BLaER1 treated with 17β-estradiol and CSF1 and Interleukin-3, amounts not matched to agents 10 nM and 100 nM (cell line): ENCODE results near the gene CCDC185.

ENCODE experiments used
- H3K27ac ChIP-seq, 11 experiments: shearing (Covaris generic); formaldehyde crosslinking; 2 replicates each; pipeline ENCODE4 v1.8.1; 2022
- H3K27me3 ChIP-seq, 11 experiments: shearing (Covaris generic); formaldehyde crosslinking; 2 replicates each; pipeline ENCODE4 v1.8.1; 2022
- H3K36me3 ChIP-seq, 11 experiments: shearing (Covaris generic); formaldehyde crosslinking; 2 replicates each; pipeline ENCODE4 v1.8.1; 2022
- H3K4me1 ChIP-seq, 10 experiments: shearing (Covaris generic); formaldehyde crosslinking; 2 replicates each; pipeline ENCODE4 v1.8.1; 2022
- H3K4me2 ChIP-seq, 11 experiments: shearing (Covaris generic); formaldehyde crosslinking; 2 replicates each; pipeline ENCODE4 v1.8.1; 2022
- H3K4me3 ChIP-seq, 10 experiments: shearing (Covaris generic); formaldehyde crosslinking; 2 replicates each; pipeline ENCODE4 v1.8.1; 2022
- H3K9ac ChIP-seq, 11 experiments: shearing (Covaris generic); formaldehyde crosslinking; 2 replicates each; pipeline ENCODE4 v1.8.1; 2022
- H3K9me3 ChIP-seq, 11 experiments: shearing (Covaris generic); formaldehyde crosslinking; replicated peaks in 1 of 11; 2 replicates each; pipeline ENCODE4 v1.8.1; 2022
- H4K20me1 ChIP-seq, 11 experiments: shearing (Covaris generic); formaldehyde crosslinking; 2 replicates each; pipeline ENCODE4 v1.8.1; 2022
- Cebpa-rat ChIP-seq, 11 experiments: shearing (Covaris generic); IDR thresholded peaks; 2 replicates each; pipeline ENCODE4 v1.8.1; 2022

CCDC185 gene

GRCh38 chr1:223352944-223353343, 40.3 kb upstream of the CCDC185 start:
- Histone ChIP-seq H3K9ac (no peak overlapping the region), H4K20me1 (no peaks in the 10 kb centered on the region), H3K4me3 (no peak overlapping the region), H3K4me2 (no peak overlapping the region), H3K9me3 (no peaks in the 10 kb centered on the region), H3K27ac (no peak overlapping the region), H3K27me3 (no peaks in the 10 kb centered on the region), H3K4me1 (no peaks in the 10 kb centered on the region; a peak in 1 of 20 replicates), H3K36me3 (no peaks in the 10 kb centered on the region)
- no peak for TF ChIP-seq Cebpa-rat (IDR thresholded peaks at IDR 0.05)

GRCh38 chr1:223353939-223354338, 39.3 kb upstream of the CCDC185 start:
- no peaks in the 10 kb centered on the region for H3K36me3 ChIP-seq
- H3K9ac ChIP-seq: no peak overlapping the region
- H3K9me3 ChIP-seq: no peaks in the 10 kb centered on the region
- no peak overlapping the region for H3K4me2 ChIP-seq
- TF ChIP-seq Cebpa-rat (IDR thresholded peaks at IDR 0.05): no peak
- H3K27ac ChIP-seq: no peak overlapping the region
- no peaks in the 10 kb centered on the region for H3K27me3 ChIP-seq
- no peaks in the 10 kb centered on the region for H3K4me1 ChIP-seq
- no peak overlapping the region for H3K4me3 ChIP-seq
- H4K20me1 ChIP-seq: no peaks in the 10 kb centered on the region

DNA sequence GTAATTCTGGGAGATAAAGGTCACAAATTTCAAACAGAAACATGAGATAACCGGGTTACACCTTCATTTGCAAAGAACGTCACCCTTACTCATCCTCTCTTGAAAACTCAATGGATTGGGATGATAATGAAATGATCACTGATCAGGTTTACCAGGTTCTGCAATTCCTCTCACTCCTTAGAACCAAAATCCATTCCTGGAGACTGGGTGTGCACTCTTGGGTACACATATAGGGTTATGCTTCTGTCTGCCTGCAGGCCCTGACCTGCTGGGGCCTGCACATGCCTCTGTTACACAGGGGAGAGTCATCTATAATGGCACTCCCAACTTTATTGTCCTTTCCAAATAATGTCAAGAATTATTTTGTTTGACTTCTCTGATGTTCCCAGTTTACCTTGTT, 37.5 kb upstream of the CCDC185 start:
- H3K27me3 ChIP-seq: no peaks in the 10 kb centered on the region
- no peaks in the 10 kb centered on the region for H3K4me1 ChIP-seq
- no peak overlapping the region for H3K4me3 ChIP-seq
- no peak for TF ChIP-seq Cebpa-rat (IDR thresholded peaks at IDR 0.05)
- no peaks in the 10 kb centered on the region for H3K36me3 ChIP-seq
- H4K20me1 ChIP-seq: no peaks in the 10 kb centered on the region
- no peak overlapping the region for H3K4me2 ChIP-seq
- no peak overlapping the region for H3K9ac ChIP-seq
- no peaks in the 10 kb centered on the region for H3K9me3 ChIP-seq
- no peak overlapping the region for H3K27ac ChIP-seq

DNA sequence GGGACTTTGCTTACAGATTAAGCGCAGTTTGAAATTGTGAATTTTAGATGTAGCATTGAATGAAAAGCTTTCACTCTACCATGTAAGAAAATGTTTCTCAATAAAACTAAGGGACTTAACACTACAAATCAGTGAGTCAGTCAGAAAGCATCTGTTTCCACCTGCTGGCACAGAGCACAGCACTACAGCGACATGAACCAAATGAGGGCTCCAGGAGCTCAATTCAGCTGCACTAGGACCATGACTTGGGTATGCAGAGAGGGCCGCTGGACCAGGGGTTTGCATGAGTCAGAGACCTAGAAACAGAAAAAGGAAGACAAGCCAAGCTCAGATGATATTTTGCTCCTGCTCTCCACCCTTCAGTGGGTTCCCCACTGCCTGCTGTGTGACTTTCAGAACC, 34.4 kb upstream of the CCDC185 start:
- H3K27me3 ChIP-seq: peaks cover 0 to 26% (median under 1%) of the 10 kb centered on the region in 11 experiments; a peak in 13 of 22 replicates
- H3K4me2 ChIP-seq: no peak overlapping the region
- no peaks in the 10 kb centered on the region for H3K9me3 ChIP-seq
- H3K36me3 ChIP-seq: no peaks in the 10 kb centered on the region
- no peak overlapping the region for H3K9ac ChIP-seq
- no peak overlapping the region for H3K4me3 ChIP-seq
- TF ChIP-seq Cebpa-rat (IDR thresholded peaks at IDR 0.05): no peak
- H4K20me1 ChIP-seq: peaks cover 0 to 4% (median 0%) of the 10 kb centered on the region in 11 experiments; a peak in 1 of 22 replicates
- peaks cover 4 to 15% (median 10%) of the 10 kb centered on the region in 10 experiments; a peak in 13 of 20 replicates for H3K4me1 ChIP-seq
- no peak overlapping the region for H3K27ac ChIP-seq

DNA sequence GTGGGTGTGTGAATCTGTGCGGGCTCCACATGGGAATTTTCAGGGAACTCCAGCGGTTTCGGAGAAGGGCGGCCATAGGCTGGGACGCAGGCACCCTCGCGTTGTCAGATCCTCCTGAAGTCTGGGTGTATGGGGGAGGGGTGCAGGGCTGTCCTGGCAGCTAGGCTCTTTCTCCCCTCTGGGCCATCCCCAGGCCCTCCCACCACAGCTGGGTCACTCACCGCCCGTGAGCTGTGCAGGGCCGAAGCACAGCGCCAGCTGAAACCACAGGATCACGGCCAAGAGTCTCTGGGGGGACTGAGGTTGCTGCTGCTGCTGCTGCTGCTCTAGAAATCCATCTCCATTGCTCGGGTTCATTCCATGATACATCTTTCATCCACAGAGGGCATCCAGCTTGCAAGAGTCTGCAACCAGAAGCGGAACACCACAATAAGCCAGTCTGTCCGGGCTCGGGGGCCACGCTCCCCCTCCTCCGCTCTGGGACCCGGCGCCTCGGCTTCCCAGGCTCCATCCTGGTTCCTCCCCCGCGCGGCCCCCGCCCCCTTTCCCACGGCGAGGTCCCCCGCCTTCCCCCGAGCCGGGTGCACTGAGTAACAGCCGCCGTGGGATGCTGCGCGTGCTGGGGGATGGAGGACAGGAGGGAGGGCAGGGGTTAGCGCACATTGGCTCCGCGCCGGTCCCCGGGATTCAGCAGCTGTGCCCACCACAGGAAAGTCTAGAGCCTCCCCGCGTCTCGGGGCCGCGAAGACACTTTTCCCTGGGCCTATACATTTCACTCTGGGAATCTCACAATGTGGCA, 30.0 kb upstream of the CCDC185 start:
- TF ChIP-seq Cebpa-rat (IDR thresholded peaks at IDR 0.05): no peak
- H3K4me3 ChIP-seq: peak overlapping the region; percentile 65 to 77 (median 70)
- peaks cover 0 to 13% (median 0%) of the 10 kb centered on the region in 11 experiments; a peak in 3 of 22 replicates for H4K20me1 ChIP-seq
- H3K4me2 ChIP-seq: peak overlapping the region; percentile 90 to 100 (median 99)
- H3K9me3 ChIP-seq: no peaks in the 10 kb centered on the region
- H3K36me3 ChIP-seq: no peaks in the 10 kb centered on the region
- H3K27me3 ChIP-seq: peaks cover 22 to 50% (median 25%) of the 10 kb centered on the region in 11 experiments
- H3K27ac ChIP-seq: peak overlapping the region in 3 of 11 experiments; percentile 16 to 42 (median 35); a peak in 6 of 22 replicates
- peaks cover 4 to 21% (median 16%) of the 10 kb centered on the region in 10 experiments; a peak in 16 of 20 replicates for H3K4me1 ChIP-seq
- peak overlapping the region; percentile 24 to 76 (median 58); a peak in 18 of 22 replicates for H3K9ac ChIP-seq

DNA sequence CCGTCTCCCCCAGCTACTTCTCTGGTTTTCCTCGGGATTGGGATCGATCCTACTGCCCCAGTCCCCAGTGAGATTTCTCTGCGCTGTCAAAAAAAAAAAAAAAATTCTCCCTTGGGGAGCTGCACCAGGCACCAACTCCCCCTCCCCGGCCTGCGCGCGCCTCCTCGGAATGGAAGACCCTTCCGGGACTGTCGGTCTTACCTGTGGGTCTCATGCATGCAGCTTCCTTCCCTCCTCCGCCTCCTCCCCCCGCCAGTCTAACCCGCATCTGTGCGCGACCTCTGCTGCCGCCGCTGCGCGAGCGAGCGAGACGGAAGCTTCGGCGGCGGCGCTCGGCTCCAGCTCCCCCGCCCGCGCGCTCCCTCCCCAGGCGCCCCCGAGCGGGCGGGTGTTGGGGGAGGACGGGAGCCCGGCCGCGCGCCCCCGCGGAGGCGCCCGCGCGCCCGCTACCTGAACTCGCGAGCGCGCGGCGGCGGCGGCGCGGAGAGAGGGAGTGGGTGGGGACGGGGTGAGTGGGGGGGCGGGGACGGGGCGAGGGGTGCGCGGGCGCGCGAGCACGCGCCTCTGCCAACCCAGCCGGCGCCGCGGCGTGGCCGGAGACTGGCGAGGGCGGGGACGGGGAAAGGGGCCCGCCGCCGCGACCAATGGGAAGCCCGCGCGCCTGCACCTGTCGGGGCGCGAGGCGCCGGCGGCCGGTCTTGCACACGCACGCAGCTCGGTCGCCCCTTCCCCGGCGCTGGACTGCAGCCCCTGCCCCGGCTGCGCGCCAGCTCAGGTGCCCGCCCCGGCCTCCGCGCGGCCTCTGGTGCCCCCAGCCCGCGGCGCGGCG, 29.1 kb upstream of the CCDC185 start, which contains the start of gene SUSD4:
Gene SUSD4 (minus strand): TSS at position 321 of the 829 bp plus-strand sequence. CDS start 751 bp downstream, outside the sequence.
- TF ChIP-seq Cebpa-rat (IDR thresholded peaks at IDR 0.05): no peak
- H3K4me2 ChIP-seq: peak within 1 kb of the TSS; percentile 90 to 100 (median 99)
- peaks cover 22 to 50% (median 25%) of the 10 kb centered on the region in 11 experiments for H3K27me3 ChIP-seq
- peaks cover 4 to 21% (median 16%) of the 10 kb centered on the region in 10 experiments; a peak in 16 of 20 replicates for H3K4me1 ChIP-seq
- no peaks in the 10 kb centered on the region for H3K9me3 ChIP-seq
- H3K36me3 ChIP-seq: no peaks in the 10 kb centered on the region
- H3K9ac ChIP-seq: peak within 1 kb of the TSS; percentile 24 to 76 (median 59); a peak in 19 of 22 replicates
- H3K27ac ChIP-seq: peak within 1 kb of the TSS in 3 of 11 experiments; percentile 16 to 42 (median 35); a peak in 6 of 22 replicates
- H4K20me1 ChIP-seq: peaks cover 0 to 13% (median 0%) of the 10 kb centered on the region in 11 experiments; a peak in 3 of 22 replicates
- peak within 1 kb of the TSS; percentile 65 to 77 (median 70) for H3K4me3 ChIP-seq

DNA sequence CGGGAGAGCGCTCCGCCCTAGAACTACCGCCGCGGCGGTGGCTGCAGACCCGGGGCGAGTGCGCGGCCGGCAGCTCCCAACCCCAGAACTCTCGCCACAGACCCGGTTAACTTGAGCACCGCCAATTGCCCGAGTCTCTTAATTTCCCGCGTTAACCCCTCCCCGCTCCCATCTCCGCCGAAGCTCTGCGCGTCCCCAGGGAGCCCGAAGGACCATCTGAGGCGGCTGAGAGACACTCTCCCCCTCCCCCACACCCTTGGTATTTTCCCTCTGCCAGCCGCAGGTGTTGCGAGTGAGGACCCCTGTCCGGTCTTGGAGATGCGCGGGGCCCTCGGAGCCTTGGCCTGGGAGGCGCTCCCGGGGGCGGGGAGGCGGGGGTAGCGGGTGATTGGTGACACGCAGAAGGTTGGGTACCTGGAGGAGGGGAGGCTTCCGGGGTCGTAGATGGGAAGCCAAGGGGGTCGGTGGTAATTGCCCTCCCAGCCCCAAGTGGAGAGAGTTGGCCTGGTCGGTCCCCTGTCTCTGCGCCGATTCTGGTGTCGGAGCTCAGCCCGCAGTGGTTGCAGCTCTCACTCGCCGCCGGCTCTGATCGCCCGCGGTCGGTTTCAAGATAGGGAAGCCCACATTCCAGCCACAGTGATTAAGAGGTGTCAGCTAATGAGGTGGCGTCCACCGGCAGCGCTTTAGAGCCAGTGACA, 28.4 kb upstream of the CCDC185 start:
- H3K9ac ChIP-seq: peak overlapping the region in 9 of 11 experiments; percentile 26 to 65 (median 45); a peak in 10 of 22 replicates
- H3K36me3 ChIP-seq: no peaks in the 10 kb centered on the region
- peak overlapping the region; percentile 65 to 77 (median 70) for H3K4me3 ChIP-seq
- H3K4me1 ChIP-seq: peaks cover 4 to 21% (median 16%) of the 10 kb centered on the region in 10 experiments; a peak in 16 of 20 replicates
- peaks cover 22 to 50% (median 25%) of the 10 kb centered on the region in 11 experiments for H3K27me3 ChIP-seq
- peaks cover 0 to 13% (median 0%) of the 10 kb centered on the region in 11 experiments; a peak in 3 of 22 replicates for H4K20me1 ChIP-seq
- no peak for TF ChIP-seq Cebpa-rat (IDR thresholded peaks at IDR 0.05)
- peak overlapping the region; percentile 90 to 100 (median 99) for H3K4me2 ChIP-seq
- H3K9me3 ChIP-seq: no peaks in the 10 kb centered on the region
- H3K27ac ChIP-seq: no peak overlapping the region

DNA sequence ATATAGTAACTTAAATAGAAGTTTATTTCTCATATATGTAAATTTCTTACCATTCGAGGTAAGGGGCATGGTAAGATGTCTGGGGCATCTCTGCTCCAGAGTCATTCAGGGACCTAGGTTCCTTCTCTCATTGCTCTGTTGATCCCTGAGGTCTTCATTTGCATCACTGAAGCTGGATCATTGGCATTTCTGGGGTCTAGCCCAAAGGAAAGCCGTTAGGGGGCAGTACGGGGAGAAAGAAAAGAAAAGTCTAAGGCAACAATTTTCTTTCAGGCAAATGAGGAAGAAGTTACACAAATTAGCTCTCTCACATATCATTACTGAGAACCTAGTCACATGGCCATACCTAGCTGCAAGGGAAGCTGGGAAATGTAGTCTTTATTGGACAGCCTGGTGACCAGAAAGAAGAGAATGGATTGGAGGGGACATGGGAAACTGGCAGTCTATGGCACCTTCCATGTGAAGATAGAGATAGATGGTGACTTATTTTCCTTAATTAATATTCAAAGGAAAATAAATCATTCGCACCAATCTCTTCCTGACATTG, 19.1 kb upstream of the CCDC185 start:
- H3K27ac ChIP-seq: no peak overlapping the region
- no peak for TF ChIP-seq Cebpa-rat (IDR thresholded peaks at IDR 0.05)
- H3K36me3 ChIP-seq: no peaks in the 10 kb centered on the region
- H3K4me2 ChIP-seq: no peak overlapping the region
- H4K20me1 ChIP-seq: no peaks in the 10 kb centered on the region
- no peak overlapping the region for H3K4me3 ChIP-seq
- peaks cover 13 to 30% (median 19%) of the 10 kb centered on the region in 11 experiments for H3K9me3 ChIP-seq
- H3K27me3 ChIP-seq: no peaks in the 10 kb centered on the region; a peak in 1 of 22 replicates
- no peak overlapping the region for H3K9ac ChIP-seq
- H3K4me1 ChIP-seq: no peaks in the 10 kb centered on the region
